ENCODE results near the gene MTREX.

The MTREX gene

DNA sequence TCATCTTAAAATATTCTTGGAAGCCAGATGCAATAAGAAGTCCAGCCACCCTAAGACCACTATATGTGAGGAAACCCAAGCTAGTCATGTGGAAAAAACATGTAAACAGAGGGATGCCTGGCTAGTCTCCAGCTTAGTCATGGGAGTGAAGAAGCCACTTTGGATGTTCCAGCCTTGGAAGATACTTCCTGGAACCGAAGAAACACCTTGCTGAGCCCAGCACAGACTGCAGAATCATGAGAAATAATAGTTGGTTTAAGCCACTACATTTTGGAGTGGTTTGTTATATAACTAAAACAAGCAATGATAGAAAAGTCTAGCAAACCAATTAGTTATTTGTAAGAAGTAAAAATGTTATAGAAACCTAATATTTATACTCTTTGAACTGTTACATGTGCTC lies 12.9 kb upstream of the MTREX start:
- TF ChIP-seq, protein P1, sequence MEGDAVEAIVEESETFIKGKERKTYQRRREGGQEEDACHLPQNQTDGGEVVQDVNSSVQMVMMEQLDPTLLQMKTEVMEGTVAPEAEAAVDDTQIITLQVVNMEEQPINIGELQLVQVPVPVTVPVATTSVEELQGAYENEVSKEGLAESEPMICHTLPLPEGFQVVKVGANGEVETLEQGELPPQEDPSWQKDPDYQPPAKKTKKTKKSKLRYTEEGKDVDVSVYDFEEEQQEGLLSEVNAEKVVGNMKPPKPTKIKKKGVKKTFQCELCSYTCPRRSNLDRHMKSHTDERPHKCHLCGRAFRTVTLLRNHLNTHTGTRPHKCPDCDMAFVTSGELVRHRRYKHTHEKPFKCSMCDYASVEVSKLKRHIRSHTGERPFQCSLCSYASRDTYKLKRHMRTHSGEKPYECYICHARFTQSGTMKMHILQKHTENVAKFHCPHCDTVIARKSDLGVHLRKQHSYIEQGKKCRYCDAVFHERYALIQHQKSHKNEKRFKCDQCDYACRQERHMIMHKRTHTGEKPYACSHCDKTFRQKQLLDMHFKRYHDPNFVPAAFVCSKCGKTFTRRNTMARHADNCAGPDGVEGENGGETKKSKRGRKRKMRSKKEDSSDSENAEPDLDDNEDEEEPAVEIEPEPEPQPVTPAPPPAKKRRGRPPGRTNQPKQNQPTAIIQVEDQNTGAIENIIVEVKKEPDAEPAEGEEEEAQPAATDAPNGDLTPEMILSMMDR (conservative IDR thresholded peaks at IDR 0.05): no peak
- H3K27ac ChIP-seq: no peak overlapping the region

DNA sequence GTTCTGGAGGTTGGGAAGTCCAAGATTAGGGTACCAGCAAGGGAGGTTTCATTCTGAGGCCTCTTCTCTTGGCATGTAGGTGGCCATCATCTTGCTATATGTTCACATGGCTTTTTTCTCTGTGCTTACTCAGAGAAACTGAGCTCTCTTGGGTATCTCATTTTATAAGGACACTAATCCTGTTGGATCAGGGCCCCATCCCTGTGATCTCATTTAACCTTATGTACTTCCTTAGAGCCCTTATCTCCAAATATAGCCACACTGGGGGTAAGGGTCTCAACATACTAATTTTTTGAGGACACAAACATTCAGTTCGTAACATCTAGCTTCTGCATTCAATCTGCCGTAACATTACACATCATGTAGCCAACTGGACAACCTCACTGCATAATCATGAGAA lies 6.9 kb upstream of the MTREX start:
- TF ChIP-seq, protein P1 (conservative IDR thresholded peaks at IDR 0.05): no peak
- no peak overlapping the region for H3K27ac ChIP-seq

DNA sequence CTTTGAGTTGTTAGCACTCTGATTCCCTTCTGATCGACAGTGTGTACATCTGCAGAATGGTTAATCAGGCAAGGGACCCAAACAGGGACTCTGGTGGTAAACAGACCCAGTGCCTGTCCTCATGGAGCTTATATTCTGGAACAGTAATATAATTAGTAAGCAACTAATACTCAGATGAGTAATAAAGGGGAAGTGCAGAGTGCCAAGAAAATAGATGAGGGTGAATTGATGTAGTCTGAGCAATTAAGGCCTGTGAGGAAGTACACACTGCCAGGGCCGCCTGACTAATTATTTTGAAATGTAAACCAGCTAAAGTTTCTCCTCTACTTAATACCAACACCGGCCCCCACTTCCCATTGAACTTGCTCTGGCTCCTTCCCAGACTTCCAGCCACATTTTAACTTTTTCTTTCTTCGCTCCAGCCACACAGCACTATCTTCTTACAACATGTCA lies 4.5 kb upstream of the MTREX start:
- TF ChIP-seq, protein P1 (conservative IDR thresholded peaks at IDR 0.05): no peak
- H3K27ac ChIP-seq: no peak overlapping the region

DNA sequence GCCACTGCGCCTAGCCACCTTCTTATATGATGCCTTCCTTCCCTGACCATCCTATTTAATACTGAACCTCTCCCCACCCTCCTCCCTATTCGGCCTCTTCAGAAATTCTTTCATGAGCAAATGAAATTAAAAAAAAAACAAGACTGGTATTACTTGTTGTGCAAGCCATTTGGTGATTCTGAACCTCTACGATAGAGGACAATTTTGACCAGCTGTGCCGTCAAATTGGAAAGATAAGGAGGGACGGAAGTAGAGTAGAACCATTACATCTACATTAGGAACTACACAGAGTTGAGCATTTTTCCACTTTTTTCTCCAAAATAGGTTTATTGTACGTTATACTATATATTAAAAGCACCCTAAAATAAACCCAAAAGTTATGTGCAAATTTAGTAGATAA lies 3.2 kb upstream of the MTREX start:
- TF ChIP-seq, protein P1 (conservative IDR thresholded peaks at IDR 0.05): no peak
- no peak overlapping the region for H3K27ac ChIP-seq

DNA sequence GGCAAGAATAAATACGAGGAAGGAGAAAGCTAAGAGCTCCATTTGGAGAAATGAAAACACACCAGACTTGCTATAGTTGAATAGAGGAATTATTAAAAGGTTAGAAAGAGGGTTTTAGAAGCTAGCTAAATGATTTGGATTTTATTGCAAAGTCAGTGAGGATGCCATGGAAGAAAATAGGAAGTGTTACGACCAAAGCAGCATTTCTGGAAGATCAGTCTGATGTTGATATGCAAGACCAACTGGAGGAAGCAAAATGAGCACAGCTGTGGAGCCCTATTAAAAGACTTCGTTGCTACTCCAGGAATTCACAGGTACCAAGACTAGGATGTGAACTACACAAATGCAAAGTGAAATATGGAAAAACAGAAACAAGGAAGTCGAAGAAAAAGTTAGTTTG lies 2.4 kb upstream of the MTREX start:
- H3K27ac ChIP-seq: peak overlapping the region; percentile 95

DNA sequence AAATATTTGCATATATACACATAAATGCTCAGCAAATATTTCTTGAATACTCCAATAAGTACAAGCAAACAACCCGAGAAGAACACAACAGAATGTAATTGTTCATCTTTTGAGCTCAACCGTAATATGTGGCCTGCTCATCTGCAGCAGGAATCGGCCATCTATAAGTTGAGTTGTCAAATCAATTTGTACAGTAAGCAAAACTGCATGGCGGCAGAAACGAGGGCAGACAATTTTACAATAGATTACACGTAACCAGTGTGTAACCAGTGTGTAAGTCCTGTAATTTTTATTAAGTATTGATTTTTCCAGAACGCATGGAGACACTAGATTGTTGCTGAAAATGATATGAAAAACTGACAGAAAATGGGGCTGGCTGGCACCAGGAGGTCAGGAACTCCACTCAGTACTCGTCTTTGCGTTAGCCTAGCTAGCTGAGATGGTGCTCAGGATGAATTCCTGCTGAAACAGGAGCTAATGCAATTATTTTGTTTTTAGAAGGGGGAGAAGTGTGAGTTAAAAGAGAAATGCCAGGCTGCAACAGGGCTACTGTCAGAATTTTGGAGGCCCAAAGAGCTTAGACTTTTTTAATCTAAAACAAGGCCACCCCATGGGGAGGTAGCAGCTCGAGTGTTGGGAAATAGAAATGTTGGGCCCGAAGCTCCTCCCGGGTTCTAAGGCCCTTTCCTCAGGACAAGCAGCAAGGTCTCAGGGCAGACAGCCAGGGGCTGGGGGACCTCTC lies 977 bp upstream of the MTREX start:
- TF ChIP-seq, protein P1 (conservative IDR thresholded peaks at IDR 0.05): no peak
- H3K27ac ChIP-seq: peak overlapping the region; percentile 95

More for the DNA sequence above, 2.4 kb upstream of the MTREX start:
- TF ChIP-seq, protein P1 (conservative IDR thresholded peaks at IDR 0.05): no peak

DNA sequence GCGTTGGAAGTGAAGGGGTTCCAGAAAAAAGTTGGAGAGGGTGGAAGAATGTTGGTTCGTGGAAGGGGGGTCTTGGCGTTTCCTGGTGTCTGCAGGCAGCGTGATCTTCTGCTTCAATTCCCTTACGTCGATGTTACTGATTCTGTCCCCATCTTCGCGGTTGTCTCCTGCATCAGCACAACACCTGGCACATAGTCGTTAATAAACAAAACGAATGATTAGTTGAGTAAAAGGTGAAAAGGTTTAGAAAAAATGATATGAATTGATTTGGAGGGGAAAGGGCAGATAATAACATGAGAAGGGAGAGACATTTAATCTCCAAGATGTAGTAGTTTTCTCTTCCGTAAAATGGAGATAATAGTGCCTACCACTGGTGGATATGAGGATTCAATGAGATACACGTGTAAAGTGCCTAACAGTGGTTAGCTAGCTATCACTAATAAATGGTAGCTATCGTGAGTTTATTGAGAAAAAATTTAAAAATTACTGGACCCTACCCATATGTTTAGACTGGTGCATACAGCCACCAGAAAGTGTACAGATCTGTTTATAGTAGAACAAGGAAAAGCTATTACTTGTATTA lies 556 bp downstream of the MTREX start:
- TF ChIP-seq, protein P1 (conservative IDR thresholded peaks at IDR 0.05): peak; percentile 50
- H3K27ac ChIP-seq: peak overlapping the region; percentile 95

Measured in VCaP (cell line).